NCI-H1694 treated with DMSO at 0.1 percent for 48 hours (cell line): ENCODE data around the gene ADAM10.
"Not testable (repeated sequence)": the region's sequence is repeated elsewhere in the genome, so short reads cannot be mapped to it uniquely, and the experiment has no call there.

Experiments
- DNase-seq: peaks from one replicate; lab custom pipeline; 2025; lab: John Stamatoyannopoulos, UW

ADAM10 gene

GRCh38 chr15:58749532-58750337 is at the start of gene ADAM10:
TSS of gene ADAM10 (minus strand) at chr15:58749707. CDS start at chr15:58749534, 173 bp downstream.
- DNase-seq, result peak; percentile 94

GRCh38 chr15:58797505-58797904 is 48.0 kb upstream of the ADAM10 start:
- no peak for DNase-seq

DNA sequence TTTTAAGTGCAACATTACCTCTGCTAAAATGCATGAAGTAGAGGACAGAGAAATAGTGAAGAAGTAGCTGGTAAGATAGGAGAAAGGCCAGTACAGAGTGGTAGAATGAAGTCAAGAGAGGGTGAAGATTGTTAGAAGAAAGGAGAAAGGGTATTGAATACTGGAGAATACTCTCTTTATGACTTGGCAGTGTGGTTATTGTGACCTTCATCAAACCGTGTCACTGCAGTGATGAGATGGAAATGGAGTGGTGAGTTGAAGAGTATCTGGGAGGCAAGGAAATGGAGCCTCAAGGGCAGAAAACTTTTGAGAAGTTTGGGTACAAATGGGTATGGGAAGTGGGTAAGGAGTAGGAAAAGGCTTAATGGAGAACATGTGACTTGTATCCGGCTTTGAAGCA is 46.3 kb upstream of the ADAM10 start:
- DNase-seq, result no peak

- DNase-seq, result no peak
Observed at GRCh38 chr15:58793862-58794261, 44.4 kb upstream of the ADAM10 start.

GRCh38 chr15:58788056-58788710 is 38.7 kb upstream of the ADAM10 start:
- DNase-seq, result no peak

DNA sequence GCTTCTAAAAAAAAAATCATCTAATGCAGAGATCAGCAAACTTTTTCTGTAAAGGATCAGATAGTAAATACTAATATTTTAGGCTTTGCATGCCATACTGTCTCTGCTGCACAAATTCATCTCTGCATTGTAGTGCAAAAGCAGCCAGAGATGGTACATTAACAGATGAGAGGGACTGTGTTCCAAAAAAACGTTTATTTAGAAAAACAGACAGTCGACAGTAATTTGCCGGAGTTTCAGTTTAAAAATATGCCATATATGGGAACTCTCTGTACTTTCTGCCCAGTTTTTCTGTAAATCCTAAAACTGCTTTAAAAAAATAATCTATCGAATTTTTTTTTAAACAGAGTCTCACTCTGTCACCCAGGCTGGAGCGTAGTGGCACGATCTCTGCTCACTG is 35.8 kb upstream of the ADAM10 start:
- no peak for DNase-seq

DNA sequence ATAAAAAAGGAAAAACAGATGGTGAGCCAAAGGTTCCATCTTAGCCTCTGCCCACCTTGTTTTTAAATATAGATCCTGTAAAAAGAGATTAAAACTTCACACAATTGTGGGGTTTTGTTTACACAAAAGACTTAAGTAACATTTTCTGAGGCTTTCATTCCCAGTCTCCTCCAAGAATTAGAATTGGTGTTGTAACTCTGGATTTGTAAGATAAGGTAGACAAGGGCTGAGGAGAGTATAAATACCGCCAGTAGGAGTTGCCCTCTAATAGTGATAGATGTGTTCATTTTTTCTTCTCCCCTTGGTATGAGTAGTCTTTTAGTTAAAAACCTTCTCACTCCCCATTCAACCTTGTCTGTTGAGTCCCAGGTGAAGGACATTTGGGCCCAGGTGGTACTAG is 30.0 kb upstream of the ADAM10 start:
- DNase-seq, result no peak

GRCh38 chr15:58777107-58777506 is 27.6 kb upstream of the ADAM10 start:
- DNase-seq, result no peak

- no peak for DNase-seq
Observed at GRCh38 chr15:58775402-58775801, 25.9 kb upstream of the ADAM10 start.

- DNase-seq, result no peak
Observed at GRCh38 chr15:58773024-58773423, 23.5 kb upstream of the ADAM10 start.

DNA sequence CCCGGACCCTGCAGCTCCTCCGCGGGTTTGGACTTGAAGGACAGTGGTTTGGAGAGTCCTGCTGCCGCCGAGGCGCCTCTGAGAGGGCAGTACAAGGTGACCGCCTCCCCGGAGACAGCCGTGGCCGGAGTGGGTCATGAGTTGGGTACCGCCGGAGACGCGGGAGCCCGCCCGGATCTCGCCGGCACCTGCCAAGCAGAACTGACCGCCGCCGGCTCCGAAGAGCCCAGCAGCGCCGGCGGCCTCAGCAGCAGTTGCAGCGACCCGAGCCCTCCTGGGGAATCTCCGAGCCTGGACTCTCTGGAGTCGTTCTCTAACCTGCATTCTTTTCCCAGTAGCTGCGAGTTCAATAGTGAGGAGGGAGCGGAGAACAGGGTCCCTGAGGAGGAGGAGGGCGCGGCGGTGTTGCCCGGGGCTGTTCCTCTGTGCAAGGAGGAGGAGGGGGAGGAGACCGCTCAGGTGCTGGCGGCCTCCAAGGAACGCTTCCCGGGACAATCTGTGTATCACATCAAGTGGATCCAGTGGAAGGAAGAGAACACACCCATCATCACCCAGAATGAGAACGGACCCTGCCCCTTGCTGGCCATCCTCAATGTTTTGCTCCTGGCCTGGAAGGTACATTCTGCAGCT is 22.2 kb upstream of the ADAM10 start:
- no peak for DNase-seq

GRCh38 chr15:58770857-58771620 is 21.5 kb upstream of the ADAM10 start, which contains the start of gene MINDY2:
TSS of gene MINDY2 (plus strand) at chr15:58771302. CDS start at chr15:58771396, 94 bp downstream.
- DNase-seq, result peak; percentile 92

DNA sequence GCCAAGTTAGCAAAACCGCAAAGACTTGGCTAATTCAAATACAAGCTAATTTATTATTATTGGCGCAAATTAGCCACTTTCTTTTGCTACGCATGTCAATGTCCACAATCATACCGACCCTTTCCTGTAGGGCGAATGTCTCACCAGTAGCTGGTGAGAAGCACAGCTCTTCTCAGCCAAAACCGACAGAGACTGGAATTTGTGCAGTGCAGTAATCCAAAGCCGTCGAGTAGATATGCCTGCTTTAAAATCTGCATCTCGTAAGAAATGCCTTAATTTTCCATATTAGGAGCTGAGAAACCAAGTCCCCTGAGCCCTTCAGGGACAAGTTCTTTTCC is 21.0 kb upstream of the ADAM10 start:
- no peak for DNase-seq

DNA sequence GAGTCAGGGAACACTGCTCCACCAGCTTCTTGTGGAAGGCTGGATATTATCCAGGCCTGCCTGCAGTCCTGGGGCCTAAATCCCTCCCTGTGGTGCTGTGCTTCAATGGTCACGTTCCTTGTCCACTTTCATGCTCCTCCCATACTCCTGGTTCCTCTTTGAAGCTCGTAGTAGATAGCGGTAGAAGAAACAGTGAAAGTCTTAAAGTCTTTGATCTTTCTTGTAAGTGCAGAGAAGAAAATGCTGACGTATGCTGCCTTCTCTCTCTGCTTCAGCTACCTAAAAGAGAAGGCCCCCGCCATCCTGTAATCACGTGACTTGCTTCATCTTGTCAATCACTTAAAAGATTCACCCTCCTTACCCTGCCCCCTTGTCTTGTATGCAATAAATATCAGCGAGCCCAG is 19.1 kb upstream of the ADAM10 start:
- not testable (repeated sequence) for DNase-seq

GRCh38 chr15:58766290-58766689 is 16.8 kb upstream of the ADAM10 start:
- DNase-seq, result no peak

- DNase-seq, result no peak
Observed at GRCh38 chr15:58764468-58764867, 15.0 kb upstream of the ADAM10 start.

GRCh38 chr15:58762731-58763130 is 13.2 kb upstream of the ADAM10 start:
- no peak for DNase-seq

DNA sequence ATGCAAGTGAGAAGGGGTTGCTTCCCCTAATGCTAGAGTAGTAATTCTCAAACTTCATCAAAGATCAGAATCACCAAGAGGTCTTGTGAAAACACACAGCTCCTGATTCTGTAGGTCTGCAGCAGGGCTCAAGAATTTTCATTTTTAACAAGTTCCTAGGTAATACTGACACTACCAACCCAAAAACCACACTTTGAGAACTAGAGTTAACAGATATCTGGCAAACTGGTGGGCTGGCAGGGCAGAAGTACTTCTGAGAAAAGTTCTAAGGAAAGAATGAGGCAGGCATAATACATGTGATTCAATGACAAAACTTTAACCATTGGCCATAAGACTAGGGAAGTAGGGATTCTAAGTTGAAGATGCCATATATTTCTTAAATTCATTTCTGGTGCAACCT is 12.8 kb upstream of the ADAM10 start:
- no peak for DNase-seq

DNA sequence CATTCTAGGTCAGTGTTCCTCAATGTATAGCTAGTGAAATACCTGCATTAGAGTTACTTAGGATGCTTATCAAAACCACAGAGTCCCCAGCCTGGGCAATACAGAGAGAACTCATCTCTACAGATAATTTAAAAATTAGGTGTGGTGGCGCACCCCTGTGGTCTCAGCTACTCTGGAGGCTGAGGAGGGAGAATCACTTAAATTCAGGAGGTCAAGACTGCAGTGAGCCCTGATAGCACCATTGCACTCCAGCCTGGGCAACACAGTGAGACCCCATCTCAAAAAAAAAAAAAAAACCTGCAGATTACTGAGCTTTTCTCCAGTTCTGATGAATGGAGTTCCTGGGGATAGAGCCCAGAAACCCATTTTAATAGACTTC is 11.5 kb upstream of the ADAM10 start:
- DNase-seq, result no peak

DNA sequence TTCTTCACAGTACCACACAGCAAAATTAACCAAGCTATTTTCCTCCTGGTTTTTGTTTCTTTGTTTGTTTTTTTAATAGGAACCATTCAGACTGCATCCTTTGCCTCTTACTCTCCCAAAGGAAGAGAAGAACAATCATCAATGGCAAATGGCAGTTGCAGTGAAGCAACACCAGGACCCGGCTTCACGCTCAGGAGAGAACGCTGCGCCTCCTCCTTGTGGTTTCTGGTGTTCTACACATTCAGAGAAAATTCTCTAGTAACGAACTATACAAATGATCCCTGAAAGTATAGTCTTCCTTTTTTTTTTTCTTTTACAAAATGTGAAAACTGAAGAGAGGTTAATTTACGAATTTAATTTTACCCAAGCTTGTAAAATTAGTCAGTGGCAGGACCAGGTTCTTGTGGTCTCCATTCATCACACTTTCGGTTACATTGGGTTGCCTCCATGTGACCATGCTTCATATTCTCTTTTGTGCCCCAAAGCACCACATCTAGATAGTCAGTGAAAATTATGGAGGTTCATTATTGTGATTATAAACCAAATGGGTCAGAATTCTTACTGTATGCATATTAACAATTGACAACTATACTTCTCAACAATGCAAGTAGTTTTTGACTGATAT is 11.0 kb upstream of the ADAM10 start:
- no peak for DNase-seq

GRCh38 chr15:58758141-58758540 is 8.6 kb upstream of the ADAM10 start:
- no peak for DNase-seq

DNA sequence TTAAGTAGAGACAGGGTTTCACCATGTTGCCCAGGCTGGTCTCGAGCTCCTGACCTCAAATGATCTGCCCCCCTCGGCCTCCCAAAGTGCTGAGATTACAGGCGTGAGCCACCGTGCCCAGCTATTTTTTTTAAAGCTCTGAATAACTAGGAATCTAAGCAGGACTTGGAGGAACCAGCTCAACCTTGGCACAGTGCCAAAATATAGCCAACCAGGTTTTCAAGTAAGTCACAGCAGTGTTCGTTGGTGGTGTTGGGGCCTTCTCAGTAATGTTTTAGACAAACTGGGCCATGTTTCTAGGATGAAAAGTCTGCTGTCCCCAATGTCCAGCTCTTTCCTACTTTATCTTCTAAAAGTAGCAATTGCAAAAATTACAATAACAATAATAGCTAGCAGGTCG is 6.4 kb upstream of the ADAM10 start:
- DNase-seq, result no peak
